IMR-90 (cell line): ENCODE results near the gene TNS1. TPM values are rescaled to one million over a fixed set of nuclear protein-coding genes. Genes with fewer than 3 reads are reported as not detected.

Experiments
- ATAC-seq: fragments of 200-7000 bp; cut with Tn5 transposase; 2 replicates; pipeline ENCODE4 v1.9.1; 2020; ENCODE audit warnings: low read depth, mild to moderate bottlenecking, moderate library complexity
- BruUV-seq: library from RNA; stranded (reverse); fragments of 400-500 nt; replicated peaks from 2 replicates; lab custom pipeline; 2021; lab: Mats Ljungman, UMichigan
- CTCF ChIA-PET: fragments of 300-600 bp; formaldehyde crosslinking; extraction: SDS; loops from one replicate; lab custom pipeline; 2021; ENCODE audit warnings: antibody characterized with exemption; lab: Yijun Ruan, JAX
- POLR2A ChIA-PET: fragments of 300-600 bp; sonication (Branson Sonifier 250); formaldehyde crosslinking; loops from one replicate; lab custom pipeline; 2022; ENCODE audit warnings: antibody characterized with exemption; ENCODE audit not compliant: unreplicated experiment; lab: Charles Lee
- DNase-seq: peaks from one replicate; pipeline ENCODE4 v3.0.0; 2013
- H2AFZ ChIP-seq: replicated peaks from 2 replicates; pipeline ENCODE3; 2013; ENCODE audit warnings: low read length, mild to moderate bottlenecking; ENCODE audit not compliant: poor library complexity
- H2AK5ac ChIP-seq: 2 replicates; pipeline ENCODE4 v1.6.1; 2013; ENCODE audit warnings: low read depth, low read length, inconsistent platforms
- H2AK9ac ChIP-seq: replicated peaks from 2 replicates; pipeline ENCODE3; 2013; ENCODE audit warnings: mild to moderate bottlenecking, low read depth, low read length, moderate library complexity; ENCODE audit not compliant: poor library complexity
- H2BK120ac ChIP-seq: 2 replicates; pipeline ENCODE4 v1.6.1; 2013; ENCODE audit warnings: low read depth, low read length, inconsistent platforms
- H2BK15ac ChIP-seq: 3 replicates; pipeline ENCODE4 v1.6.1; 2013; ENCODE audit warnings: low read depth, low read length, inconsistent platforms
- H2BK20ac ChIP-seq: 2 replicates; pipeline ENCODE4 v1.6.1; 2013; ENCODE audit warnings: low read depth, mild to moderate bottlenecking, inconsistent platforms, low read length, moderate library complexity
- H2BK5ac ChIP-seq: 2 replicates; pipeline ENCODE4 v1.6.1; 2013; ENCODE audit warnings: mild to moderate bottlenecking, low read depth, low read length, inconsistent platforms; ENCODE audit not compliant: poor library complexity, severe bottlenecking
- H3K14ac ChIP-seq: replicated peaks from 2 replicates; pipeline ENCODE4 v1.6.1; 2013; ENCODE audit warnings: low read depth, low read length, inconsistent platforms
- H3K18ac ChIP-seq: 2 replicates; pipeline ENCODE4 v1.6.1; 2013; ENCODE audit warnings: low read depth, low read length, control low read depth
- H3K23ac ChIP-seq: 2 replicates; pipeline ENCODE4 v1.6.1; 2013; ENCODE audit warnings: low read depth, low read length, inconsistent platforms
- H3K27ac ChIP-seq: 2 replicates; pipeline ENCODE4 v1.5.1; 2013; ENCODE audit warnings: mild to moderate bottlenecking, control low read depth, low read length; ENCODE audit not compliant: insufficient read depth
- H3K27me3 ChIP-seq: 2 replicates; pipeline ENCODE4 v1.6.1; 2013; ENCODE audit warnings: low read length; ENCODE audit not compliant: control insufficient read depth, insufficient read depth
- H3K36me3 ChIP-seq: 2 replicates; pipeline ENCODE4 v1.6.1; 2013; ENCODE audit warnings: low read length, mixed read lengths; ENCODE audit not compliant: control insufficient read depth, insufficient read depth
- H3K4ac ChIP-seq: 2 replicates; pipeline ENCODE4 v1.6.1; 2013; ENCODE audit warnings: low read depth, low read length, inconsistent platforms
- H3K4me1 ChIP-seq: 2 replicates; pipeline ENCODE4 v1.6.1; 2013; ENCODE audit warnings: low read length, mixed read lengths; ENCODE audit not compliant: control insufficient read depth, insufficient read depth
- H3K4me2 ChIP-seq: 2 replicates; pipeline ENCODE4 v1.6.1; 2013; ENCODE audit warnings: low read depth, mild to moderate bottlenecking, control low read depth, low read length, moderate library complexity
- H3K4me3 ChIP-seq: 2 replicates; pipeline ENCODE4 v1.5.1; 2013; ENCODE audit warnings: low read depth, mild to moderate bottlenecking, control low read depth, low read length, moderate library complexity; ENCODE audit not compliant: insufficient read depth
- H3K56ac ChIP-seq: 2 replicates; pipeline ENCODE4 v1.6.1; 2013; ENCODE audit warnings: low read length, inconsistent platforms; ENCODE audit not compliant: insufficient read depth; ENCODE audit errors: extremely low read depth
- H3K79me1 ChIP-seq, 2 experiments: 2 replicates each; pipeline ENCODE4 v1.6.1; 2013; ENCODE audit warnings: low read length in 2 of 2, inconsistent platforms in 1 of 2, low read depth in 1 of 2
- H3K9ac ChIP-seq: 2 replicates; pipeline ENCODE4 v1.6.1; 2013; ENCODE audit warnings: low read depth, low read length, control low read depth
- H3K9me1 ChIP-seq: 2 replicates; pipeline ENCODE4 v1.6.1; 2013; ENCODE audit warnings: low read length, inconsistent platforms; ENCODE audit not compliant: insufficient read depth
- H3K9me3 ChIP-seq: 2 replicates; pipeline ENCODE4 v1.6.1; 2013; ENCODE audit warnings: low read length; ENCODE audit not compliant: control insufficient read depth, insufficient read depth
- H4K20me1 ChIP-seq: 2 replicates; pipeline ENCODE4 v1.6.1; 2013; ENCODE audit warnings: low read length, inconsistent platforms; ENCODE audit not compliant: insufficient read depth
- H4K5ac ChIP-seq: 2 replicates; pipeline ENCODE4 v1.6.1; 2013; ENCODE audit warnings: mild to moderate bottlenecking, low read depth, low read length, control low read depth
- H4K8ac ChIP-seq, 2 experiments: 2 replicates each; pipeline ENCODE4 v1.6.1; 2013; ENCODE audit warnings: low read depth in 2 of 2, low read length in 2 of 2, control low read depth in 1 of 2, inconsistent platforms in 1 of 2
- H4K91ac ChIP-seq: 2 replicates; pipeline ENCODE4 v1.6.1; 2013; ENCODE audit warnings: low read depth, low read length, inconsistent platforms; ENCODE audit not compliant: insufficient read depth
- BHLHE40 ChIP-seq: fragments of 150-350 bp; IDR thresholded peaks from 2 replicates; pipeline ENCODE4 v1.6.1; 2016; ENCODE audit warnings: mild to moderate bottlenecking, low read depth, low read length
- CEBPB ChIP-seq: IDR thresholded peaks from 2 replicates; pipeline ENCODE4 v1.6.1; 2012; ENCODE audit warnings: low read depth, low read length, improper control_type of control experiment
- CHD1 ChIP-seq: IDR thresholded peaks from 2 replicates; pipeline ENCODE4 v1.6.1; 2012; ENCODE audit warnings: low read depth, low read length, improper control_type of control experiment
- FOS ChIP-seq: fragments of 150-350 bp; IDR thresholded peaks from 2 replicates; pipeline ENCODE4 v1.6.1; 2016; ENCODE audit warnings: low read depth, low read length
- MAFK ChIP-seq: IDR thresholded peaks from 2 replicates; pipeline ENCODE4 v1.6.1; 2012; ENCODE audit warnings: low read depth, low read length, improper control_type of control experiment
- MAZ ChIP-seq: IDR thresholded peaks from 2 replicates; pipeline ENCODE4 v1.6.1; 2012; ENCODE audit warnings: low read depth, mild to moderate bottlenecking, low read length, improper control_type of control experiment, moderate library complexity, borderline replicate concordance
- MXI1 ChIP-seq: IDR thresholded peaks from 2 replicates; pipeline ENCODE4 v1.6.1; 2012; ENCODE audit warnings: low read depth, mild to moderate bottlenecking, low read length, moderate library complexity, borderline replicate concordance
- NFE2L2 ChIP-seq: fragments of 150-350 bp; IDR thresholded peaks from 2 replicates; pipeline ENCODE4 v1.6.1; 2016; ENCODE audit warnings: low read depth, mild to moderate bottlenecking, low read length
- POLR2A ChIP-seq: IDR thresholded peaks from 2 replicates; pipeline ENCODE4 v1.6.1; 2012; ENCODE audit warnings: mild to moderate bottlenecking, low read depth, low read length
- RAD21 ChIP-seq: IDR thresholded peaks from 2 replicates; pipeline ENCODE4 v1.6.1; 2012; ENCODE audit warnings: low read length, improper control_type of control experiment
- RCOR1 ChIP-seq: IDR thresholded peaks from 2 replicates; pipeline ENCODE4 v1.6.1; 2012; ENCODE audit warnings: mild to moderate bottlenecking, low read length, improper control_type of control experiment; ENCODE audit not compliant: insufficient replicate concordance
- RFX5 ChIP-seq: IDR thresholded peaks from 2 replicates; pipeline ENCODE4 v1.8.0; 2012; ENCODE audit warnings: low read depth, mild to moderate bottlenecking, low read length, moderate library complexity
- SMC3 ChIP-seq: fragments of 150-350 bp; IDR thresholded peaks from 2 replicates; pipeline ENCODE4 v1.6.1; 2016; ENCODE audit warnings: low read depth, mild to moderate bottlenecking, antibody characterized with exemption, low read length, moderate library complexity
- WGBS, 2 experiments: methylation state at CpG; one replicate each; pipeline versions ENCODE4 v1.1.5 to v1.1.7; 2013; ENCODE audit warnings: missing lambda C conversion rate in 2 of 2; ENCODE audit not compliant: insufficient read length in 1 of 2; ENCODE audit errors: extremely low coverage in 2 of 2; 5-methylcytosine and 5-hydroxymethylcytosine counted together
- dilution Hi-C: fragments of 300-500 bp; cut with HindIII; formaldehyde crosslinking; loops from one replicate; pipeline ENCODE4 v1.14.3; 2018; ENCODE audit warnings: low sequenced_read_pairs; ENCODE audit not compliant: unreplicated experiment
- in situ Hi-C: fragments of 300-500 bp; cut with MboI; formaldehyde crosslinking; loops from 3 replicates; pipeline ENCODE4 v1.14.3; 2019; ENCODE audit warnings: low sequenced_read_pairs, inconsistent platforms, mixed read lengths
- intact Hi-C: fragments of 100-400 bp; cut with micrococcal nuclease; formaldehyde crosslinking; loops from 2 replicates; pipeline ENCODE4 v1.10.0; 2022
- polyA plus RNA-seq, 3 experiments: library from polyadenylated mRNA; depleted of rRNA; stranded (reverse); fragments of >200 nt; gene quantifications; 2 replicates each; pipeline ENCODE4 v1.2.3, GENCODE V29; 2012; ENCODE audit warnings: low replicate concordance in 1 of 3
- total RNA-seq: library from RNA; depleted of rRNA; stranded (reverse); fragments of >200 nt; gene quantifications from 2 replicates; pipeline ENCODE4 v1.2.3, GENCODE V29; 2012
- TF ChIP-seq, protein P1 (sequence below): fragments of 150-350 bp; IDR thresholded peaks from 2 replicates; pipeline ENCODE4 v1.6.1; 2017; ENCODE audit warnings: mild to moderate bottlenecking, antibody characterized with exemption, low read length, low read depth
- TF ChIP-seq, protein P2 (sequence below): fragments of 150-350 bp; IDR thresholded peaks from 2 replicates; pipeline ENCODE4 v1.6.1; 2016; ENCODE audit warnings: low read depth, mild to moderate bottlenecking, low read length, moderate library complexity, borderline replicate concordance
- TF ChIP-seq, protein P3 (sequence below): conservative IDR thresholded peaks from 2 replicates; pipeline ENCODE4 v1.5.1; 2012; ENCODE audit warnings: mild to moderate bottlenecking, low read depth, low read length, improper control_type of control experiment

TNS1 gene
- total and polyA plus RNA-seq, 2 of the 4 experiments (the other 2 are of a cell fraction), result 41.1 to 45.2 TPM

DNA sequence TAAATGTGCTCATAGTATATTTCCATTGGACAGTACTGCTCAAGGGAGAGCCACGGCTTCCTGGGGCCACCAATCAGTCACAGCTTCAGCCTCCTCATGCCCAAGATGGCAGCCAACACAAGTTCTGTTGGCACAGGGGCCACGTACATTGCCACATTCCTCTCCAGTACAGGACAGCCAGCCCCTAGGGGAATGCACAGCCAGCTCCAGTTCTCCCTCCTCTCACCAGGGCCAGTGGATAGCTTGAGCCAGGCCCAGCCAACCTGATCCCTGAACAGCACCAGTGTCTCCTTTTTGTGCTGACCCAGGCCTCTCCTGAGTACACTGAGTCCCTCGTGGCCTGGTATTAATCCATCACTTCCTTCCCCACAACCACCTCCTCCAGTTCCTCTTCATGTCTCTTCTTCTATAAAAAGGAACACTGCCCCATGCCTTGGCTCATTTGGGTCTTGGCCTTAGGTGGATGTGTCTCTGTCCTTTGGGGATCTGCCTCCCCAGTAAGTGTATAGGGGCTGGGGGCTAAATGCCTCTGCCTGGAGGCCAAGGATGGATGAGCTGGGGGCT, 168.7 kb downstream of the TNS1 start:
- H3K36me3 ChIP-seq, result peaks cover 50% of the 10 kb centered on the region
- no TSS peak for BruUV-seq

More for the DNA sequence above, 168.7 kb downstream of the TNS1 start:
- Histone ChIP-seq H3K4ac (no peak overlapping the region), H2BK120ac (no peak overlapping the region), H2AFZ (no peak overlapping the region), H3K14ac (no peak overlapping the region), H4K8ac (no peak overlapping the region), H2BK15ac (no peak overlapping the region), H3K4me1 (peaks cover 11% of the 10 kb centered on the region), H2AK5ac (no peak overlapping the region), H4K91ac (no peak overlapping the region), H3K9ac (no peak overlapping the region), H3K9me3 (no peaks in the 10 kb centered on the region), H2AK9ac (no peak overlapping the region), H4K5ac (no peak overlapping the region), H4K20me1 (peaks cover 19% of the 10 kb centered on the region), H3K27me3 (no peaks in the 10 kb centered on the region), H3K9me1 (peaks cover 23% of the 10 kb centered on the region), H2BK5ac (no peak overlapping the region), H3K23ac (no peak overlapping the region), H2BK20ac (no peak overlapping the region), H3K18ac (no peak overlapping the region), H3K79me1 (peaks cover 14 to 57% of the 10 kb centered on the region in 2 experiments), H3K56ac (no peak overlapping the region), H3K4me2 (no peak overlapping the region), H3K4me3 (no peak overlapping the region), H3K27ac (no peak overlapping the region)
- intact Hi-C loops (no loop called here), in situ Hi-C loops (no loop called here), dilution Hi-C loops (no loop called here)
- ChIA-PET CTCF (no interaction called here), POLR2A (no interaction called here)
- no peak for DNase-seq
- TF ChIP-seq RFX5 (no peak), CHD1 (no peak), MAFK (no peak), BHLHE40 (no peak), CEBPB (no peak), RAD21 (no peak), FOS (no peak), MAZ (no peak), POLR2A (no peak), RCOR1 (no peak), SMC3 (no peak), MXI1 (no peak), NFE2L2 (no peak)
- TF ChIP-seq, protein P1, sequence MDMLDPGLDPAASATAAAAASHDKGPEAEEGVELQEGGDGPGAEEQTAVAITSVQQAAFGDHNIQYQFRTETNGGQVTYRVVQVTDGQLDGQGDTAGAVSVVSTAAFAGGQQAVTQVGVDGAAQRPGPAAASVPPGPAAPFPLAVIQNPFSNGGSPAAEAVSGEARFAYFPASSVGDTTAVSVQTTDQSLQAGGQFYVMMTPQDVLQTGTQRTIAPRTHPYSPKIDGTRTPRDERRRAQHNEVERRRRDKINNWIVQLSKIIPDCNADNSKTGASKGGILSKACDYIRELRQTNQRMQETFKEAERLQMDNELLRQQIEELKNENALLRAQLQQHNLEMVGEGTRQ, result no peak
- TF ChIP-seq, protein P2, sequence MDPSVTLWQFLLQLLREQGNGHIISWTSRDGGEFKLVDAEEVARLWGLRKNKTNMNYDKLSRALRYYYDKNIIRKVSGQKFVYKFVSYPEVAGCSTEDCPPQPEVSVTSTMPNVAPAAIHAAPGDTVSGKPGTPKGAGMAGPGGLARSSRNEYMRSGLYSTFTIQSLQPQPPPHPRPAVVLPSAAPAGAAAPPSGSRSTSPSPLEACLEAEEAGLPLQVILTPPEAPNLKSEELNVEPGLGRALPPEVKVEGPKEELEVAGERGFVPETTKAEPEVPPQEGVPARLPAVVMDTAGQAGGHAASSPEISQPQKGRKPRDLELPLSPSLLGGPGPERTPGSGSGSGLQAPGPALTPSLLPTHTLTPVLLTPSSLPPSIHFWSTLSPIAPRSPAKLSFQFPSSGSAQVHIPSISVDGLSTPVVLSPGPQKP, result no peak
- TF ChIP-seq, protein P3, sequence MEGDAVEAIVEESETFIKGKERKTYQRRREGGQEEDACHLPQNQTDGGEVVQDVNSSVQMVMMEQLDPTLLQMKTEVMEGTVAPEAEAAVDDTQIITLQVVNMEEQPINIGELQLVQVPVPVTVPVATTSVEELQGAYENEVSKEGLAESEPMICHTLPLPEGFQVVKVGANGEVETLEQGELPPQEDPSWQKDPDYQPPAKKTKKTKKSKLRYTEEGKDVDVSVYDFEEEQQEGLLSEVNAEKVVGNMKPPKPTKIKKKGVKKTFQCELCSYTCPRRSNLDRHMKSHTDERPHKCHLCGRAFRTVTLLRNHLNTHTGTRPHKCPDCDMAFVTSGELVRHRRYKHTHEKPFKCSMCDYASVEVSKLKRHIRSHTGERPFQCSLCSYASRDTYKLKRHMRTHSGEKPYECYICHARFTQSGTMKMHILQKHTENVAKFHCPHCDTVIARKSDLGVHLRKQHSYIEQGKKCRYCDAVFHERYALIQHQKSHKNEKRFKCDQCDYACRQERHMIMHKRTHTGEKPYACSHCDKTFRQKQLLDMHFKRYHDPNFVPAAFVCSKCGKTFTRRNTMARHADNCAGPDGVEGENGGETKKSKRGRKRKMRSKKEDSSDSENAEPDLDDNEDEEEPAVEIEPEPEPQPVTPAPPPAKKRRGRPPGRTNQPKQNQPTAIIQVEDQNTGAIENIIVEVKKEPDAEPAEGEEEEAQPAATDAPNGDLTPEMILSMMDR, result no peak
- ATAC-seq, result no peak
- 60% methylated on average over 1 of the region's 3 CpGs; no CpG with 5 or more reads in 1 of the 2 experiments for WGBS, 2 experiments
